Head of caudate nucleus (tissue), 42 donors: Measurements from ENCODE around the gene CDH3.
A peak's percentile ranks its signal among the peaks of the same experiment; 100 is the strongest.

Experiments used
- DNase-seq, 42 donors: peaks; one replicate each; pipeline versions ENCODE4 v3.0.0 to v3.0.0-alpha.2; 2020 to 2021; ENCODE audit warnings: mixed read lengths in 7 of 42
- intact Hi-C: fragments of 100-400 bp; cut with DNase I; formaldehyde crosslinking; loops from one replicate; pipeline ENCODE4 v1.15.0; 2022

The CDH3 gene

GRCh38 chr16:68644715-68645493 is at the start of gene CDH3:
TSS of gene CDH3 (plus strand) at chr16:68645310. CDS start at chr16:68645380, 70 bp downstream.
- intact Hi-C loops = no loop called here
- DNase-seq = peak in 29 of 42 donors; percentile 6 to 54 (median 23)

GRCh38 chr16:68596266-68596665 is 48.8 kb upstream of the CDH3 start:
- intact Hi-C loops = no loop called here

GRCh38 chr16:68599586-68599985 is 45.5 kb upstream of the CDH3 start:
- DNase-seq = no peak
- intact Hi-C loops = no loop called here

More at GRCh38 chr16:68596266-68596665, 48.8 kb upstream of the CDH3 start:
- DNase-seq = no peak

- intact Hi-C loops = no loop called here
- no peak for DNase-seq
Measured at GRCh38 chr16:68605746-68606145, 39.4 kb upstream of the CDH3 start.

- intact Hi-C loops = no loop called here
- DNase-seq = peak in 3 of 42 donors; percentile 3 to 44 (median 3)
Measured at GRCh38 chr16:68607443-68607842, 37.7 kb upstream of the CDH3 start.

GRCh38 chr16:68608330-68608729 is 36.8 kb upstream of the CDH3 start:
- no peak for DNase-seq
- intact Hi-C loops = no loop called here

GRCh38 chr16:68612996-68613395 is 32.1 kb upstream of the CDH3 start:
- intact Hi-C loops = no loop called here
- no peak for DNase-seq

- no peak for DNase-seq
- intact Hi-C loops = no loop called here
Measured at GRCh38 chr16:68617734-68618133, 27.4 kb upstream of the CDH3 start.

- DNase-seq = no peak
- intact Hi-C loops = no loop called here
Measured at GRCh38 chr16:68626557-68626956, 18.6 kb upstream of the CDH3 start.

- DNase-seq = no peak
- intact Hi-C loops = no loop called here
Measured at GRCh38 chr16:68627951-68628425, 17.1 kb upstream of the CDH3 start.

- no peak for DNase-seq
- intact Hi-C loops = no loop called here
Measured at GRCh38 chr16:68629351-68629910, 15.7 kb upstream of the CDH3 start.

- intact Hi-C loops = no loop called here
- DNase-seq = no peak
Measured at GRCh38 chr16:68636064-68636560, 9.0 kb upstream of the CDH3 start.

- intact Hi-C loops = no loop called here
Measured at GRCh38 chr16:68636818-68637217, 8.3 kb upstream of the CDH3 start.

GRCh38 chr16:68640972-68641371 is 4.1 kb upstream of the CDH3 start:
- DNase-seq = no peak
- intact Hi-C loops = no loop called here

More at GRCh38 chr16:68636818-68637217, 8.3 kb upstream of the CDH3 start:
- no peak for DNase-seq

- DNase-seq = no peak
- intact Hi-C loops = no loop called here
Measured at GRCh38 chr16:68642047-68642435, 3.1 kb upstream of the CDH3 start.

- intact Hi-C loops = no loop called here
- peak in 3 of 42 donors; percentile 1 to 13 (median 4) for DNase-seq
Measured at GRCh38 chr16:68642436-68643101, 2.5 kb upstream of the CDH3 start.

GRCh38 chr16:68643227-68643626 is 1.9 kb upstream of the CDH3 start:
- DNase-seq = no peak
- intact Hi-C loops = no loop called here

GRCh38 chr16:68643847-68644246 is 1.3 kb upstream of the CDH3 start:
- intact Hi-C loops = no loop called here
- no peak for DNase-seq

GRCh38 chr16:68644296-68644695 is 814 bp upstream of the CDH3 start:
- intact Hi-C loops = no loop called here
- DNase-seq = no peak
